CD4-positive, alpha-beta T cell treated with Interleukin-4 for 1 hour (primary cell): ENCODE results near the gene BBS7.

Experiments
- DNase-seq, 2 donors: peaks; one replicate each; pipeline ENCODE4 v3.0.0-alpha.2; 2020 to 2022

Gene BBS7

DNA sequence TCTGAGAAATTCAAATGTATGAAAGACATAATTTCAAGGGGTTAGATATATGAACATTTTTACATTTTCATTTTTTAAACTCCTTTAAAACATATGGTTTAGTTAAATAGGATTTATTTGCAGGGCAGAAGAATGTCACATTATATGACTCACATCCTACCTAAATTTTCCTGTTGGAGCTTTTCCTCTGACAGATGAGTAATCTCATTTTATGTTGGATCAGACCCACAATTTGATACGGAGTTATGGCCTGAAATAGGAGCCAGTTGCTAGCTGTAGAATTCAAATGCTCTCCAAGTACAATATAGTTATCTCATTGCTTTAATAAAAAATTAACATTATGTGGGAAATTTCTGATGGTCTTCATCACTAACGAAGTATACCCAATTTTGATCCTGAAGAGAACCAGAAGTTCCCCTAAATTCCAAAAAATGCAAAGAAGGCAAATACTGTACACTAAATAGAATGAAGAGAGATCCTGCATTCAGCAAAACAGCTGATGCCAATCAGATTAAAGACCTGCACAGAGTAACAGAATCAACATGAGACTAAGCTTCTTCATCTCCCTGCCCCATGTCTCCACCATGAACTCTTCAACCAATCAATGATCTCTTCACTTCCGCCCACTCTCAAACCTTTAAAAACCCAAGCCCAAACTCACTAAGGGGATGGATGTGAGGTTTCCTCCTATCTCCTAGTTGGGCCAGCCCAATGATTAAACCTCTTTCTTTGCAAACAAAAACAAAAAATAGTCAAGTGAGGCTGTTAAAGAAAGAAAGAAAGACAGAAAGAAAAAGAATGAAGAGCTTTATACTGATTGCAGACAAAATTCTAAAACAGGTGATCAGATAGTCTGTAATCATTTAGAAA is 80.1 kb downstream of the BBS7 start:
- no peak for DNase-seq

DNA sequence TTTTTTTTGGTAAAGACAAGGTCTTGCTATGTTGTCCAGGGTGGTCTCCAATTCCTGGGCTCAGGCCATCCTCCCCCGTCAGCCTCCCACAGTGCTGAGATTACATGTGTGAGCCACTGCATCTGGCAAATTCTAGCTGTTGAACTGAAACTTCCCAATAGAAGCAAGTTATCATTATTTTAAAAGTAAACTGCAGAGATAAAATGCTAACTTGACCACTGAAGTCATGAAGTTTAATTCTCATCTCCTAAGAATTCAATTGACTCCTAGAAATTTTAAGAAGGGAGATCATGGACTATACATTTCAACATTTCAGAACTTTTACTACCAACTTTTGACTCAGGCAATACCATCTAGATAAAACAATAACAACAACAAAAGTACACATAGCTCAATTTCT is 80.8 kb downstream of the BBS7 start:
- DNase-seq: no peak

DNA sequence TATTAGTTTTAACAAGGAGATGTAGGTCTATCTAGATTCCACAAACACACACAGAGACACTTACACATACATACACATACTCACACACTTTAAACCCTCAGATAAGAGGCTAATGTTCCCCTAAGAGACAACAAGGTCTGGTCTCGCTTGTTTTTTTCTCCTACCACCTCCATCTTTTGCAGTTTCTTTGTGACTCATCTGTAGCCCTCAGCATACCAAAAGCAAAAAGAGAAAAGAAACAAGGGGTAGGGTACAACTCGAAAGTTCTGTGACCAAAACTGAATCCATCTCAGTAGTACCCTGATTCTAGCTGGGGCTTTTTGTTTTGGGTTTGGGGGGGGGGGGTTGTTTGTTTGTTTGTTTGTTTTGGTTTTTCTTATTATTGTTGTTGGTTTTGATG is 81.4 kb downstream of the BBS7 start:
- no peak for DNase-seq

DNA sequence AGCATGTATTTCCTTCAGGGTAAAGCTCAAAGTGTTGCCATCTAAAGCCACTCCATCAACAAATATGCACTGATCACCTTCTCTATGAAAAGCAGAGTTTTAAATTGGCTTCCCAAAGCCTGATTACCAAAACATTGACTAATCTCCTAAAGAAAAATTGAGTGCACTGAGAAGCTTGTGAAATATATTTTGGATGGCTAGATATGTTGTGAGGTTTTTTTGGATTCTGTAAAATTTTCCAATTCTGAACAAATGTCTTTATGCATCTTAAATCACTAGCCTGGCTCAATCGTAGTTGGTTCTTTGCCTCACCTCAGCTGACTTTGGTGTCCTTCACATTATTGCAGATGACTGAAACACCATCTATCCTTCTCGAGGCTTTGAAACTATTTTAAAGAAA is 84.1 kb downstream of the BBS7 start:
- no peak for DNase-seq

DNA sequence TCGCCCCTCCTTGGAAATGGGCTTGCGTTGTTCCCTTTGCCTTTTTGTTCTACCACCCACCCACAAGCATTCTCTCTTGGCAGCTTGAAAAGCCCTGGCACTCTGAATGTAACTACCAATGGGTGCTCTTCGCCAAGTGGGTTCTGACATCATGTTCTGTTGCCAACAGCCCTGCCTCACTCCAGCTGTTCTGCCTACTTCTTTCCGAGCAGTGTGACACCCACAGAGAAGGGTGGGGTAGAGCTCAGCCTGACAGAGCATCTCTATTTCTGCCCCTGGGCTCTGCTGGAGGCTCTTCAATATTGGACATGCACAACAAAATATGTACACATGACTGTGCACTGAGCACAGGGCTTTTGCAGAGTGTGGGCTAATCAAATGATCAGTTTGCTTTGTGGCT is 84.8 kb downstream of the BBS7 start:
- DNase-seq: no peak

DNA sequence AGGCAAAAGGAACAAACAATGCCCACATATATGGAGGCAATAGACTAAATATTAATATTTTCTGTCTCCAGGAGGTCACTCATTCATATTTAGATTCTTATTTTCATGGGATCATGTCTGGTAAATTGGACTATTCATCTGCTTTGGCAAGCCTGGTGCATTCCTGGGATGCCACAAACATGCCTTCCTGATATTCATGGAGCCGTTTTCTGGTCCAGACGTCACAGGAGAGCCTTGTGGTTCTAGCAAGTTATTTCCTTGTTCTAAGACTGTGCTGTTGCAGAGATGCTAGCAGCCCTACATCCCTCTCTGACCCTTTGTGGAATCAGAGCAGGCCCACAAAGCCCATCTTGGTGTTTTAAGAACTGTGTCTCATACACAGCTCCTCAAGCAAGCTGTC is 85.3 kb downstream of the BBS7 start:
- no peak for DNase-seq

DNA sequence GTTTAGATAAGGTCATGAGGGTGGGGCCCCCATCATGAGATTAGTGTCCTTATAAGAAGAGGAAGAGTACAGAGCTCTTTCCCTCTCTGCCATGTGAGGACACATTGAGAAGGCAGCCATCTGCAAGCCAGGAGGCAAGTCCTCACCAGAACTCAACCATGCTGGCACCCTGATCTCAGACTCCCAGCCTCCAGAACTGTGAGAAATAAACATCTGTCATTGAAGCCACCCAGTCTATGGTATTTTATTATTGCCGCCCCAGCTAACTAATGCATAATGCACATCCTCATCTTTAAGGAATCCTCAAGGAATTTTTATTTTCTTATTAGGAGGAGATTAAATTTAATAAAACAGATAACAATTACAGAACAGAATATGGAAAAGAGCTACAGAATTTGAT is 85.9 kb downstream of the BBS7 start:
- DNase-seq: no peak

DNA sequence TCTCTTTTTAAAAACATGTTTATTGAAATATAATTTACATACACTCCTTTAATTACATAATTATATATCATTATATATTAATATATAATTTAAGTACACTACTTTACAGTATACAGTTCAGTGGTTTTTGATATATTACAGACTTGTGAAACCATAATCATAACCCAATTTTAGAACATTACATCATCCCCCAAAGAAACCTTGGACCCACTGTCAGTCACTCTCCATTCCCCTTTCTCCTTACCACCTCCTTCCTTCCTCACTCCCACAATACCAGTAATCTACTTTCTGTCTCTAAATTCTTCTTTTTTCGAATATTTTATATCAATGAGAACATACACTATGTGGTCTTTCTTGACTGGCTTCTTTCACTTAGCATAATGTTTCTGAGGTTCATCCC is 87.1 kb downstream of the BBS7 start:
- DNase-seq: no peak

DNA sequence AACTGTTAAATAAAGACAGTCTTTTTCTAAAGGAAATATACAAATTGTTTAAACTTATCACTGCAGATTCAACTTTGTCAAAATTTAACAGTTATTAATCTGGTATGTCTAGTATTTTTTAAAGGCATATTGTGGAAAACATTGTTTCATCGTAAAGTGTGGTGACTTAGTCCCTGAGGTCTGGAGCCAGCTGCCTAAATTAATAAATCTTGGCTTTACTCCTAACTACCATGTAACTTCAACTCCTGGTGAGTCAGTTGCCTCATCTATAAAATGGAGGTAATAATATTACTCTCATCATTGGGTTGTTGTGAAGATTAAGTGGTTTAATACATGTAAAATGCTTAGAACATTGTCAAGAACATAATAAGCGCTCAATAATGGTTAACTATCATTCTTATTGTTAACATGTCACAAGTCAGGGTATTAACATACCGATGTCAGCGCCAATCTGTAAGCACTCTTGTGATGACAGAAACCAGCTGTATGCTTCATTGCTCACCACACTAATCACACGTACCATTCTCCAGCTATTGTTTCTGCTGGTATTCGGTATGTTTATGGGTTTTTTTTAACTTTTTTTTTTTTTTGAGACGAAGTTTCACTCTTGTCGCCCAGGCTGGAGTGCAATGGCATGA is 91.2 kb downstream of the BBS7 start:
- no peak for DNase-seq

DNA sequence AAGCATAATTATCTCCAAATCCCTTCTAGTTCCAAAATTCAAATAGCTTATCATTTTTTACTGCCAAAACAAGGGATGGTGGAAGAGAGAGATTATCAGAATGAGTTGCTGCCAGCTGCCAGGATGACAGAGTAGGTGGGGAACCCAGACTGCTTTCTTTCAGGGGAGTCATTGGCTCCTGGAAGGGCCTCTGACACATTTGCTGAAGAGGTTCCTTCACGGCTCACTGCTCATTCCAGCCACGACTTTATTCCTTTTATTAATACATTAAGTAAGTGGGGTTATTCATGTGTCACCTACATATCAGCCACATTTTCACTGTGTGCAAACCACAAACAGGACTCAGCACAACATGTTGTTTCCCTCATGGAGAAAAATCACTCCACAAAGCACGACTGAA is 92.6 kb downstream of the BBS7 start:
- DNase-seq: no peak

DNA sequence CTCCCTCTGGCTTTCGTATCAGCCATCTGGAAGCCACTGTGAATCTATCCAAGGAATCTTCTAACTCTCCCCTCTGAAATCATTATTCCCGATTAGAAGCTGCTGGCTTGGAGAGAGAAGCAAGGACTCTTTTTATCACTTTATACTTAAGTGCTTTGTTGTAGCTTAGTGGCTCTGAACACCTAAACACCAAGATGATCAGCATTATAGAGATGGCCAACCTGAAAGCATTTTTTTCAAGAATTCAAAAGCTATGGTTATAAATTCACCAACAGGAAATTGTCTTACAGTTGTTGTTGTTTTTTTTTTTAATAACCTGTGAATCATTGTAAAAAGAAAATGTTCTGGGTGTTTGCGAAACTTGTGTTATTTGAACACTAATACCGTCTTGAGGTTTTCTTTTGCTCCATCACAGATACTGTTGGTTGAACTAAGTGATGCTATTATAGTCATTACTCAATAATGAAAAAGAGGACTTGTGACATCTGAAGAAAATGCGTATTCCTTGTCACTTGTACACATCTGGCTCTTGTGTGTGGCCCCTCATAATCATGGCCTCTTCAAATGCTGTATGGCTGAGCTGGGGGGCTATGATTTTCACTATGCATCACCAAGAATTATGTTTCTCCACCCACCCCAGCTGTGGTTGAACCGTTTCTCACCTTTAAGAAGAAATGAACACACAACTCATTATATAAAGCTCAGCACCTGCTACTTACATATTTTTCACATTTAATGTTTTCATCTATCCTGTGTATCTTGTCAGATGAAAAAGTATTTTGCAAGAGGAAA is 93.5 kb downstream of the BBS7 start:
- no peak for DNase-seq
